HepG2 (cell line): Measurements from ENCODE around the gene RREB1. TPM values are rescaled to one million over a fixed set of nuclear protein-coding genes. Genes with fewer than 3 reads are reported as not detected.

Experiments used
- GFI1 ChIP-seq: sonication (generic); formaldehyde crosslinking; IDR thresholded peaks from 2 replicates; pipeline ENCODE4 v1.5.0; 2020; ENCODE audit warnings: missing genetic modification reagents, mild to moderate bottlenecking, borderline replicate concordance
- HOXA3 ChIP-seq: sonication (generic); formaldehyde crosslinking; IDR thresholded peaks from 2 replicates; pipeline ENCODE4 v1.5.0; 2020; ENCODE audit warnings: missing genetic modification reagents
- MIXL1 ChIP-seq: IDR thresholded peaks from 2 replicates; pipeline ENCODE4 v1.6.1; 2016
- NFYB ChIP-seq: sonication (generic); formaldehyde crosslinking; IDR thresholded peaks from 2 replicates; pipeline ENCODE4 v1.4.0; 2020; ENCODE audit warnings: missing genetic modification reagents
- POGZ ChIP-seq: sonication (generic); formaldehyde crosslinking; IDR thresholded peaks from 2 replicates; pipeline ENCODE4 v1.4.0; 2020; ENCODE audit warnings: mild to moderate bottlenecking, missing genetic modification reagents
- RARA ChIP-seq: IDR thresholded peaks from 2 replicates; pipeline ENCODE4 v1.6.1; 2016; ENCODE audit warnings: missing genetic modification reagents, missing compliant biosample characterization
- SALL1 ChIP-seq: sonication (generic); formaldehyde crosslinking; IDR thresholded peaks from 2 replicates; pipeline ENCODE4 v1.8.0; 2022; ENCODE audit warnings: mild to moderate bottlenecking, missing genetic modification reagents
- SOX5 ChIP-seq: IDR thresholded peaks from 2 replicates; pipeline ENCODE4 v1.6.1; 2016; ENCODE audit warnings: borderline replicate concordance
- WIZ ChIP-seq: sonication (generic); formaldehyde crosslinking; IDR thresholded peaks from 2 replicates; pipeline ENCODE4 v1.5.1; 2020; ENCODE audit warnings: mild to moderate bottlenecking, missing genetic modification reagents
- ZMYM3 ChIP-seq: sonication (generic); formaldehyde crosslinking; IDR thresholded peaks from 2 replicates; pipeline ENCODE4 v1.5.1; 2020; ENCODE audit warnings: mild to moderate bottlenecking, missing genetic modification reagents
- ZMYM4 ChIP-seq: sonication (generic); formaldehyde crosslinking; IDR thresholded peaks from 2 replicates; pipeline ENCODE4 v1.8.1; 2023; ENCODE audit warnings: mild to moderate bottlenecking, missing genetic modification reagents
- ZNF224 ChIP-seq: sonication (generic); formaldehyde crosslinking; IDR thresholded peaks from 2 replicates; pipeline ENCODE4 v1.5.0; 2020; ENCODE audit warnings: mild to moderate bottlenecking, missing genetic modification reagents
- ZNF772 ChIP-seq: sonication (generic); formaldehyde crosslinking; IDR thresholded peaks from 2 replicates; pipeline ENCODE4 v1.5.0; 2020; ENCODE audit warnings: mild to moderate bottlenecking, missing genetic modification reagents
- polyA plus RNA-seq, 8 experiments: library from polyadenylated mRNA; depleted of rRNA in 3 of 8; stranded (reverse) in 7 of 8; unstranded in 1 of 8; fragments of >200 nt; fragmentation: Illumina TruSeq in 4 of 8; extraction: Trizol in 4 of 8; gene quantifications; 2 replicates each; pipeline versions ENCODE4 v1.2.1 to v1.2.3, GENCODE V29; 2011 to 2016; ENCODE audit warnings: low read depth in 4 of 8, missing spikeins in 1 of 8, mixed read lengths in 1 of 8; ENCODE audit not compliant: insufficient read depth in 1 of 8
- total RNA-seq, 5 experiments: library from RNA; depleted of rRNA; stranded (reverse); fragments of >200 nt; fragmentation: Illumina TruSeq; extraction: Trizol; gene quantifications; 2 replicates each; pipeline ENCODE4 v1.2.3, GENCODE V29; 2016; ENCODE audit warnings: low read depth in 1 of 5
- TF ChIP-seq, protein P1 (sequence below): sonication (generic); formaldehyde crosslinking; IDR thresholded peaks from 2 replicates; pipeline ENCODE4 v1.5.1; 2020; ENCODE audit warnings: mild to moderate bottlenecking, missing genetic modification reagents, moderate library complexity
- TF ChIP-seq, protein P2 (sequence below): sonication (generic); formaldehyde crosslinking; IDR thresholded peaks from 2 replicates; pipeline ENCODE4 v1.9.0; 2022; ENCODE audit warnings: low read depth, missing genetic modification reagents
- TF ChIP-seq, protein P3 (sequence below): IDR thresholded peaks from 2 replicates; pipeline ENCODE4 v1.6.1; 2012; ENCODE audit warnings: inconsistent platforms
- TF ChIP-seq, protein P4 (sequence below): sonication (generic); formaldehyde crosslinking; IDR thresholded peaks from 2 replicates; pipeline ENCODE4 v1.4.0; 2020; ENCODE audit warnings: low read depth, mild to moderate bottlenecking, missing genetic modification reagents
- TF ChIP-seq, protein P5 (sequence below): sonication (generic); formaldehyde crosslinking; IDR thresholded peaks from 2 replicates; pipeline ENCODE4 v1.8.1; 2022; ENCODE audit warnings: low read depth, mild to moderate bottlenecking, missing genetic modification reagents
- TF ChIP-seq, protein P6 (sequence below): IDR thresholded peaks from 2 replicates; pipeline ENCODE4 v1.6.1; 2016; ENCODE audit warnings: missing compliant biosample characterization, missing genetic modification reagents, borderline replicate concordance

Gene RREB1
- total and polyA plus RNA-seq, 2 of the 13 experiments (the other 11 are each of a cell fraction or from before 2014, with no cell fraction given): 6.1 to 23.2 TPM

DNA sequence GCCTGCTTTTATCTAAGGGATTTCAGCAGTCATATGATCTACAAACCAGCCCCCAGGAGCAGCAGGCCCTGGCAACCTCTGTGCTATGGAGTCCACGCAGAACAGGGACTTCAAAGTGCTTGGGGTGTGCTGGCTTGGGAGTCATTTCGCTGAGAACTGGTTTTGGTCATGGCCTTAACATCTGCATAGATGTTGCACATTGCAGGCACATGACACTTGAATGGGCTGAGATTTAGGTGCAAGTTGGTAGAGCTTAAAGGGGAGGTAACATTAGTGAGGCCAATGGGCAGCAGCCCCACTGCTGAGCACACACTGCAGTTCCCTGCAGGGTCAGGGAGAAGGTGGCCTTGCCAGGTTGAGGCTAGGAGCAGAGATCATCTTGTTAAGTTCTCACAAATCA is 43.6 kb downstream of the RREB1 start (continued):
- TF ChIP-seq, protein P1, sequence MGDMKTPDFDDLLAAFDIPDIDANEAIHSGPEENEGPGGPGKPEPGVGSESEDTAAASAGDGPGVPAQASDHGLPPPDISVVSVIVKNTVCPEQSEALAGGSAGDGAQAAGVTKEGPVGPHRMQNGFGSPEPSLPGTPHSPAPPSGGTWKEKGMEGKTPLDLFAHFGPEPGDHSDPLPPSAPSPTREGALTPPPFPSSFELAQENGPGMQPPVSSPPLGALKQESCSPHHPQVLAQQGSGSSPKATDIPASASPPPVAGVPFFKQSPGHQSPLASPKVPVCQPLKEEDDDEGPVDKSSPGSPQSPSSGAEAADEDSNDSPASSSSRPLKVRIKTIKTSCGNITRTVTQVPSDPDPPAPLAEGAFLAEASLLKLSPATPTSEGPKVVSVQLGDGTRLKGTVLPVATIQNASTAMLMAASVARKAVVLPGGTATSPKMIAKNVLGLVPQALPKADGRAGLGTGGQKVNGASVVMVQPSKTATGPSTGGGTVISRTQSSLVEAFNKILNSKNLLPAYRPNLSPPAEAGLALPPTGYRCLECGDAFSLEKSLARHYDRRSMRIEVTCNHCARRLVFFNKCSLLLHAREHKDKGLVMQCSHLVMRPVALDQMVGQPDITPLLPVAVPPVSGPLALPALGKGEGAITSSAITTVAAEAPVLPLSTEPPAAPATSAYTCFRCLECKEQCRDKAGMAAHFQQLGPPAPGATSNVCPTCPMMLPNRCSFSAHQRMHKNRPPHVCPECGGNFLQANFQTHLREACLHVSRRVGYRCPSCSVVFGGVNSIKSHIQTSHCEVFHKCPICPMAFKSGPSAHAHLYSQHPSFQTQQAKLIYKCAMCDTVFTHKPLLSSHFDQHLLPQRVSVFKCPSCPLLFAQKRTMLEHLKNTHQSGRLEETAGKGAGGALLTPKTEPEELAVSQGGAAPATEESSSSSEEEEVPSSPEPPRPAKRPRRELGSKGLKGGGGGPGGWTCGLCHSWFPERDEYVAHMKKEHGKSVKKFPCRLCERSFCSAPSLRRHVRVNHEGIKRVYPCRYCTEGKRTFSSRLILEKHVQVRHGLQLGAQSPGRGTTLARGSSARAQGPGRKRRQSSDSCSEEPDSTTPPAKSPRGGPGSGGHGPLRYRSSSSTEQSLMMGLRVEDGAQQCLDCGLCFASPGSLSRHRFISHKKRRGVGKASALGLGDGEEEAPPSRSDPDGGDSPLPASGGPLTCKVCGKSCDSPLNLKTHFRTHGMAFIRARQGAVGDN (CRISPR knock-in tag): peak; percentile 41
- TF ChIP-seq, protein P2, sequence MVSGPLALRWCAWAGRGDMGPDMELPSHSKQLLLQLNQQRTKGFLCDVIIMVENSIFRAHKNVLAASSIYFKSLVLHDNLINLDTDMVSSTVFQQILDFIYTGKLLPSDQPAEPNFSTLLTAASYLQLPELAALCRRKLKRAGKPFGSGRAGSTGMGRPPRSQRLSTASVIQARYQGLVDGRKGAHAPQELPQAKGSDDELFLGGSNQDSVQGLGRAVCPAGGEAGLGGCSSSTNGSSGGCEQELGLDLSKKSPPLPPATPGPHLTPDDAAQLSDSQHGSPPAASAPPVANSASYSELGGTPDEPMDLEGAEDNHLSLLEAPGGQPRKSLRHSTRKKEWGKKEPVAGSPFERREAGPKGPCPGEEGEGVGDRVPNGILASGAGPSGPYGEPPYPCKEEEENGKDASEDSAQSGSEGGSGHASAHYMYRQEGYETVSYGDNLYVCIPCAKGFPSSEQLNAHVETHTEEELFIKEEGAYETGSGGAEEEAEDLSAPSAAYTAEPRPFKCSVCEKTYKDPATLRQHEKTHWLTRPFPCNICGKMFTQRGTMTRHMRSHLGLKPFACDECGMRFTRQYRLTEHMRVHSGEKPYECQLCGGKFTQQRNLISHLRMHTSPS (CRISPR knock-in tag): 0 out of 2 replicates have a peak, but pooled peaks have one; percentile 39
- TF ChIP-seq ZMYM3 (CRISPR knock-in tag) (peak; percentile 67; the same call in 1 of the 2 replicates), GFI1 (CRISPR knock-in tag) (peak; percentile 61; the same call in 1 of the 2 replicates), HOXA3 (CRISPR knock-in tag) (peak; percentile 37; the same call in 1 of the 2 replicates), WIZ (CRISPR knock-in tag) (no peak), SOX5 (peak; percentile 25; the same call in 1 of the 2 replicates), NFYB (0 out of 2 replicates have a peak, but pooled peaks have one; percentile 23), ZMYM4 (peak; percentile 74), ZNF772 (0 out of 2 replicates have a peak, but pooled peaks have one; percentile 28), MIXL1 (CRISPR knock-in tag) (peak; percentile 61; the same call in 1 of the 2 replicates), POGZ (CRISPR knock-in tag) (peak; percentile 15; the same call in 1 of the 2 replicates), ZNF224 (CRISPR knock-in tag) (no peak), SALL1 (peak; percentile 71), RARA (CRISPR knock-in tag) (peak; percentile 57)
- TF ChIP-seq, protein P3, sequence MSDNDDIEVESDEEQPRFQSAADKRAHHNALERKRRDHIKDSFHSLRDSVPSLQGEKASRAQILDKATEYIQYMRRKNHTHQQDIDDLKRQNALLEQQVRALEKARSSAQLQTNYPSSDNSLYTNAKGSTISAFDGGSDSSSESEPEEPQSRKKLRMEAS: peak; percentile 56; the same call in 1 of the 2 replicates
- TF ChIP-seq, protein P4, sequence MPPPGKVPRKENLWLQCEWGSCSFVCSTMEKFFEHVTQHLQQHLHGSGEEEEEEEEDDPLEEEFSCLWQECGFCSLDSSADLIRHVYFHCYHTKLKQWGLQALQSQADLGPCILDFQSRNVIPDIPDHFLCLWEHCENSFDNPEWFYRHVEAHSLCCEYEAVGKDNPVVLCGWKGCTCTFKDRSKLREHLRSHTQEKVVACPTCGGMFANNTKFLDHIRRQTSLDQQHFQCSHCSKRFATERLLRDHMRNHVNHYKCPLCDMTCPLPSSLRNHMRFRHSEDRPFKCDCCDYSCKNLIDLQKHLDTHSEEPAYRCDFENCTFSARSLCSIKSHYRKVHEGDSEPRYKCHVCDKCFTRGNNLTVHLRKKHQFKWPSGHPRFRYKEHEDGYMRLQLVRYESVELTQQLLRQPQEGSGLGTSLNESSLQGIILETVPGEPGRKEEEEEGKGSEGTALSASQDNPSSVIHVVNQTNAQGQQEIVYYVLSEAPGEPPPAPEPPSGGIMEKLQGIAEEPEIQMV: peak; percentile 95
- TF ChIP-seq, protein P5, sequence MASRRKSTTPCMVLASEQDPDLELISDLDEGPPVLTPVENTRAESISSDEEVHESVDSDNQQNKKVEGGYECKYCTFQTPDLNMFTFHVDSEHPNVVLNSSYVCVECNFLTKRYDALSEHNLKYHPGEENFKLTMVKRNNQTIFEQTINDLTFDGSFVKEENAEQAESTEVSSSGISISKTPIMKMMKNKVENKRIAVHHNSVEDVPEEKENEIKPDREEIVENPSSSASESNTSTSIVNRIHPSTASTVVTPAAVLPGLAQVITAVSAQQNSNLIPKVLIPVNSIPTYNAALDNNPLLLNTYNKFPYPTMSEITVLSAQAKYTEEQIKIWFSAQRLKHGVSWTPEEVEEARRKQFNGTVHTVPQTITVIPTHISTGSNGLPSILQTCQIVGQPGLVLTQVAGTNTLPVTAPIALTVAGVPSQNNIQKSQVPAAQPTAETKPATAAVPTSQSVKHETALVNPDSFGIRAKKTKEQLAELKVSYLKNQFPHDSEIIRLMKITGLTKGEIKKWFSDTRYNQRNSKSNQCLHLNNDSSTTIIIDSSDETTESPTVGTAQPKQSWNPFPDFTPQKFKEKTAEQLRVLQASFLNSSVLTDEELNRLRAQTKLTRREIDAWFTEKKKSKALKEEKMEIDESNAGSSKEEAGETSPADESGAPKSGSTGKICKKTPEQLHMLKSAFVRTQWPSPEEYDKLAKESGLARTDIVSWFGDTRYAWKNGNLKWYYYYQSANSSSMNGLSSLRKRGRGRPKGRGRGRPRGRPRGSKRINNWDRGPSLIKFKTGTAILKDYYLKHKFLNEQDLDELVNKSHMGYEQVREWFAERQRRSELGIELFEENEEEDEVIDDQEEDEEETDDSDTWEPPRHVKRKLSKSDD (CRISPR knock-in tag): no peak
- TF ChIP-seq, protein P6, sequence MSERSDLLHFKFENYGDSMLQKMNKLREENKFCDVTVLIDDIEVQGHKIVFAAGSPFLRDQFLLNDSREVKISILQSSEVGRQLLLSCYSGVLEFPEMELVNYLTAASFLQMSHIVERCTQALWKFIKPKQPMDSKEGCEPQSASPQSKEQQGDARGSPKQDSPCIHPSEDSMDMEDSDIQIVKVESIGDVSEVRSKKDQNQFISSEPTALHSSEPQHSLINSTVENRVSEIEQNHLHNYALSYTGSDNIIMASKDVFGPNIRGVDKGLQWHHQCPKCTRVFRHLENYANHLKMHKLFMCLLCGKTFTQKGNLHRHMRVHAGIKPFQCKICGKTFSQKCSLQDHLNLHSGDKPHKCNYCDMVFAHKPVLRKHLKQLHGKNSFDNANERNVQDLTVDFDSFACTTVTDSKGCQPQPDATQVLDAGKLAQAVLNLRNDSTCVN (CRISPR knock-in tag): 0 out of 2 replicates have a peak, but pooled peaks have one; percentile 37
